Parathyroid adenoma (tissue), 2 donors: ENCODE measurements around the gene GRAMD4.

Source experiments
- H2AFZ ChIP-seq: fragments of 300-600 bp; sonication (generic); one replicate; pipeline ENCODE4 v1.7.0; 2017; ENCODE audit warnings: antibody characterized with exemption, mild to moderate bottlenecking
- H3K27ac ChIP-seq: fragments of 300-600 bp; sonication (generic); one replicate; pipeline ENCODE4 v1.7.0; 2017
- H3K27me3 ChIP-seq: fragments of 300-600 bp; sonication (generic); one replicate; pipeline ENCODE4 v1.7.0; 2017; ENCODE audit warnings: low read length; ENCODE audit not compliant: control insufficient read depth, insufficient read depth
- H3K36me3 ChIP-seq: fragments of 300-600 bp; sonication (generic); one replicate; pipeline ENCODE4 v1.7.0; 2017; ENCODE audit warnings: low read length; ENCODE audit not compliant: control insufficient read depth, insufficient read depth
- H3K4me1 ChIP-seq: fragments of 300-600 bp; sonication (generic); one replicate; pipeline ENCODE4 v1.7.0; 2017; ENCODE audit warnings: control low read depth
- H3K4me2 ChIP-seq: fragments of 300-600 bp; sonication (generic); one replicate; pipeline ENCODE4 v1.7.0; 2017; ENCODE audit warnings: low read length
- H3K4me3 ChIP-seq: fragments of 300-600 bp; sonication (generic); one replicate; pipeline ENCODE4 v1.7.0; 2017; ENCODE audit warnings: low read depth, low read length
- H3K79me2 ChIP-seq: fragments of 300-600 bp; sonication (generic); one replicate; pipeline ENCODE4 v1.7.0; 2017; ENCODE audit warnings: control low read depth
- H3K9ac ChIP-seq: fragments of 300-600 bp; sonication (generic); one replicate; pipeline ENCODE4 v1.7.0; 2017; ENCODE audit warnings: mild to moderate bottlenecking
- H3K9me3 ChIP-seq: fragments of 300-600 bp; sonication (generic); one replicate; pipeline ENCODE4 v1.7.0; 2017; ENCODE audit warnings: low read length; ENCODE audit not compliant: control insufficient read depth
- CTCF ChIP-seq: fragments of 300-600 bp; sonication (generic); IDR thresholded peaks from one replicate; pipeline ENCODE4 v1.7.0; 2017; ENCODE audit warnings: antibody characterized with exemption, mild to moderate bottlenecking
- donor health status: primary hyperparathyroidism.

Gene GRAMD4

GRCh38 chr22:46703996-46704370 lies 83.8 kb downstream of the GRAMD4 start:
- H3K27me3 ChIP-seq: no peaks in the 10 kb centered on the region
- H3K79me2 ChIP-seq: no peaks in the 10 kb centered on the region
- no peak overlapping the region for H2AFZ ChIP-seq
- H3K4me3 ChIP-seq: no peak overlapping the region
- H3K4me2 ChIP-seq: no peak overlapping the region
- H3K36me3 ChIP-seq: no peaks in the 10 kb centered on the region
- H3K9ac ChIP-seq: no peak overlapping the region
- no peaks in the 10 kb centered on the region for H3K9me3 ChIP-seq
- no peak for TF ChIP-seq CTCF
- no peak overlapping the region for H3K27ac ChIP-seq
- no peaks in the 10 kb centered on the region for H3K4me1 ChIP-seq

GRCh38 chr22:46706060-46706459 lies 85.9 kb downstream of the GRAMD4 start:
- Histone ChIP-seq H3K9me3 (no peaks in the 10 kb centered on the region), H3K36me3 (no peaks in the 10 kb centered on the region), H3K27ac (no peak overlapping the region), H3K4me2 (no peak overlapping the region), H2AFZ (no peak overlapping the region), H3K27me3 (no peaks in the 10 kb centered on the region), H3K4me3 (no peak overlapping the region), H3K79me2 (no peaks in the 10 kb centered on the region), H3K4me1 (no peaks in the 10 kb centered on the region), H3K9ac (no peak overlapping the region)
- no peak for TF ChIP-seq CTCF

- H3K79me2 ChIP-seq: no peaks in the 10 kb centered on the region
- H3K9ac ChIP-seq: no peak overlapping the region
- no peak overlapping the region for H3K4me3 ChIP-seq
- no peaks in the 10 kb centered on the region for H3K36me3 ChIP-seq
- H3K27ac ChIP-seq: no peak overlapping the region
- no peaks in the 10 kb centered on the region for H3K27me3 ChIP-seq
- H2AFZ ChIP-seq: no peak overlapping the region
- no peak for TF ChIP-seq CTCF
- no peak overlapping the region for H3K4me2 ChIP-seq
- no peaks in the 10 kb centered on the region for H3K9me3 ChIP-seq
- H3K4me1 ChIP-seq: no peaks in the 10 kb centered on the region
Observed at GRCh38 chr22:46707305-46707704, 87.1 kb downstream of the GRAMD4 start.

GRCh38 chr22:46707827-46708570 lies 87.8 kb downstream of the GRAMD4 start:
- no peak overlapping the region for H3K9ac ChIP-seq
- no peak for TF ChIP-seq CTCF
- no peaks in the 10 kb centered on the region for H3K36me3 ChIP-seq
- no peaks in the 10 kb centered on the region for H3K27me3 ChIP-seq
- no peak overlapping the region for H3K4me3 ChIP-seq
- H3K79me2 ChIP-seq: no peaks in the 10 kb centered on the region
- H3K9me3 ChIP-seq: no peaks in the 10 kb centered on the region
- H3K4me2 ChIP-seq: no peak overlapping the region
- no peak overlapping the region for H3K27ac ChIP-seq
- H3K4me1 ChIP-seq: no peaks in the 10 kb centered on the region
- no peak overlapping the region for H2AFZ ChIP-seq

GRCh38 chr22:46708766-46709330 lies 88.7 kb downstream of the GRAMD4 start:
- Histone ChIP-seq H3K36me3 (no peaks in the 10 kb centered on the region), H3K4me1 (no peaks in the 10 kb centered on the region), H3K27ac (no peak overlapping the region), H3K9me3 (no peaks in the 10 kb centered on the region), H2AFZ (no peak overlapping the region), H3K27me3 (no peaks in the 10 kb centered on the region), H3K79me2 (no peaks in the 10 kb centered on the region), H3K4me2 (no peak overlapping the region), H3K4me3 (no peak overlapping the region), H3K9ac (no peak overlapping the region)
- no peak for TF ChIP-seq CTCF
